GM23338 (cell line): Measurements from ENCODE around the gene THTPA. TPM values are rescaled to one million over a fixed set of nuclear protein-coding genes. Genes with fewer than 3 reads are reported as not detected.
"Not testable (repeated sequence)": the region's sequence is repeated elsewhere in the genome, so short reads cannot be mapped to it uniquely, and the experiment has no call there.

ENCODE experiments used
- ATAC-seq: fragments of 200-7000 bp; cut with Tn5 transposase; 3 replicates; pipeline ENCODE4 v1.9.1; 2020
- DNase-seq: peaks from one replicate; pipeline ENCODE4 v3.0.0-alpha.2; 2015; ENCODE audit warnings: low spot score
- H2AFZ ChIP-seq: fragments of 200-600 bp; sonication (generic); 2 replicates; pipeline ENCODE4 v1.8.0; 2016; ENCODE audit warnings: antibody characterized with exemption, mild to moderate bottlenecking, moderate library complexity
- H3F3A ChIP-seq: fragments of 200-600 bp; sonication (generic); replicated peaks from 2 replicates; pipeline ENCODE4 v1.8.0; 2017; ENCODE audit warnings: antibody characterized with exemption, mixed run types, low read depth
- H3K27ac ChIP-seq: fragments of 200-600 bp; sonication (generic); 2 replicates; pipeline ENCODE4 v1.6.1; 2016; ENCODE audit warnings: low read depth
- H3K27me3 ChIP-seq: fragments of 200-600 bp; sonication (generic); 2 replicates; pipeline ENCODE4 v1.8.0; 2016; ENCODE audit warnings: mild to moderate bottlenecking, mixed run types, moderate library complexity; ENCODE audit not compliant: insufficient read depth
- H3K36me3 ChIP-seq: fragments of 200-600 bp; sonication (generic); 2 replicates; pipeline ENCODE4 v1.8.0; 2016; ENCODE audit warnings: mild to moderate bottlenecking; ENCODE audit not compliant: insufficient read depth
- H3K4me1 ChIP-seq: fragments of 200-600 bp; sonication (generic); 2 replicates; pipeline ENCODE4 v1.8.0; 2016; ENCODE audit warnings: mild to moderate bottlenecking, moderate library complexity; ENCODE audit not compliant: insufficient read depth
- H3K4me2 ChIP-seq: fragments of 200-600 bp; sonication (generic); 2 replicates; pipeline ENCODE4 v1.7.1; 2017; ENCODE audit warnings: mixed run types
- H3K4me3 ChIP-seq: fragments of 200-600 bp; sonication (generic); 2 replicates; pipeline ENCODE4 v1.6.1; 2016; ENCODE audit warnings: mixed run types
- H3K79me2 ChIP-seq: fragments of 200-600 bp; sonication (generic); replicated peaks from 2 replicates; pipeline ENCODE4 v1.8.0; 2017; ENCODE audit warnings: mild to moderate bottlenecking; ENCODE audit not compliant: insufficient read depth
- H3K9me2 ChIP-seq: fragments of 200-600 bp; sonication (generic); 2 replicates; pipeline ENCODE4 v1.8.0; 2017; ENCODE audit not compliant: insufficient read depth
- H4K20me1 ChIP-seq: fragments of 200-600 bp; sonication (generic); replicated peaks from 2 replicates; pipeline ENCODE4 v1.8.0; 2017; ENCODE audit warnings: mild to moderate bottlenecking; ENCODE audit not compliant: insufficient read depth
- H3K27ac Mint-ChIP-seq: 2 replicates; pipeline ENCODE4 v1.8.0; 2020; ENCODE audit warnings: inconsistent platforms, mild to moderate bottlenecking, moderate library complexity, mixed read lengths
- H3K27me3 Mint-ChIP-seq: 3 replicates; pipeline ENCODE4 v1.8.0; 2022; ENCODE audit warnings: low read depth, mild to moderate bottlenecking, moderate library complexity, mixed read lengths, inconsistent platforms; ENCODE audit not compliant: insufficient read depth, poor library complexity
- H3K36me3 Mint-ChIP-seq: 3 replicates; pipeline ENCODE4 v1.8.0; 2021; ENCODE audit warnings: low read depth, mild to moderate bottlenecking, inconsistent platforms, moderate library complexity, mixed read lengths
- H3K4me1 Mint-ChIP-seq: 3 replicates; pipeline ENCODE4 v1.8.0; 2020; ENCODE audit warnings: mild to moderate bottlenecking, inconsistent platforms, mixed read lengths
- H3K4me3 Mint-ChIP-seq: 3 replicates; pipeline ENCODE4 v1.8.0; 2021; ENCODE audit warnings: moderate library complexity, mild to moderate bottlenecking, inconsistent platforms, mixed read lengths
- H3K9me3 Mint-ChIP-seq: 3 replicates; pipeline ENCODE4 v1.8.0; 2020; ENCODE audit warnings: moderate library complexity, mild to moderate bottlenecking, inconsistent platforms, mixed read lengths
- EZH2phosphoT487 ChIP-seq: fragments of 200-600 bp; sonication (generic); IDR thresholded peaks from one replicate; pipeline ENCODE4 v1.8.1; 2018; ENCODE audit warnings: antibody characterized with exemption; ENCODE audit not compliant: unreplicated experiment
- ZNF331 ChIP-seq: fragments of 250-450 bp; sonication (Bioruptor Pico); IDR thresholded peaks from 2 replicates; pipeline ENCODE4 v1.5.0; 2020; ENCODE audit warnings: low read depth, mild to moderate bottlenecking, moderate library complexity
- polyA plus RNA-seq: library from polyadenylated mRNA; unstranded; fragments of >200 nt; fragmentation: Nextera tagmentation; extraction: Ambion mirVana; gene quantifications from 2 replicates; pipeline ENCODE4 v1.2.1, GENCODE V29; 2016
- total RNA-seq: library from RNA; depleted of rRNA; stranded (reverse); fragments of >200 nt; shearing (Covaris generic); gene quantifications from 2 replicates; pipeline ENCODE4 v1.2.3, GENCODE V29; 2014
- TF ChIP-seq, protein P1 (sequence below): IDR thresholded peaks from one replicate; pipeline ENCODE4 v1.6.1; 2018; ENCODE audit warnings: antibody characterized with exemption; ENCODE audit not compliant: unreplicated experiment
- TF ChIP-seq, protein P2 (sequence below): IDR thresholded peaks from 2 replicates; pipeline ENCODE4 v1.6.1; 2016; ENCODE audit warnings: antibody characterized with exemption

Gene THTPA
- total and polyA plus RNA-seq, 2 experiments from 2014 or later: 8.6 to 21.3 TPM

DNA sequence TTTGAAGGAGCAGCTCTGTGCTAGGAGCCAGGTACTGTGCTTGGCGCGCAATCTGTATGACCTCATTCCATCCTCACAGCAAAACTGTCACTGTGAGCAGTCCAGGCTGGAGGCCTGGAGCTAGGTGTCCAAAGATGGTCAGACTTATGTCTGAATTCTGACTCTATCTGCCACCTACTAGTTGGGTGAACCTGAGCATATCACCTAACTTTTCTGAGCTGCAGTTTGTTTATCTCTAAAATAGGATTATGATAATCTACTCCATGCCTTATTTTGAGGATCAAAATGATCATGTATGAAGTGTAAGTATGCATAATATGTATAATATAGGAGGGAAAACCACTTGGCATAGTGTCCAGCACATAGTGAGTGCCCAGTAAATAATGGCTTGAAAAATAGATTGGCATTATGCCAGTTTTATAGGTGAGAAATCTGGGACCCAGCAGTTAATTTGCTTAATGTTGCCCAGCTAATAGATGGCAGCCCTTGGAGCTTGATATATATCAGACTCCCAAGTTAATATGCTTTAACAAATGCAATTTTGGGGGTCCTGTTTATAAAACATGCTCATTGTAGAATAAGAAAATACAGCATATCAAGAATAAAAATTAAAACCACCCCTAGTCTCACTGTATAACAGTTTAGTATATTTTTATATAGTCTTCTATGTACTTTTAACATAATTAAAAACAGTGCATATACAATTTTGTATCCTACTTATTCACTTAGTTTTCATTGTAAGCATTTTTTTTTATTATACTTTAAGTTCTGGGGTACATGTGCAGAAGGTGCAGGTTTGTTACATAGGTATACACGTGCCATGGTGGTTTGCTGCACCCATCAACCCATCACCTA is 27.1 kb downstream of the THTPA start (continued):
- TF ChIP-seq, protein P1, sequence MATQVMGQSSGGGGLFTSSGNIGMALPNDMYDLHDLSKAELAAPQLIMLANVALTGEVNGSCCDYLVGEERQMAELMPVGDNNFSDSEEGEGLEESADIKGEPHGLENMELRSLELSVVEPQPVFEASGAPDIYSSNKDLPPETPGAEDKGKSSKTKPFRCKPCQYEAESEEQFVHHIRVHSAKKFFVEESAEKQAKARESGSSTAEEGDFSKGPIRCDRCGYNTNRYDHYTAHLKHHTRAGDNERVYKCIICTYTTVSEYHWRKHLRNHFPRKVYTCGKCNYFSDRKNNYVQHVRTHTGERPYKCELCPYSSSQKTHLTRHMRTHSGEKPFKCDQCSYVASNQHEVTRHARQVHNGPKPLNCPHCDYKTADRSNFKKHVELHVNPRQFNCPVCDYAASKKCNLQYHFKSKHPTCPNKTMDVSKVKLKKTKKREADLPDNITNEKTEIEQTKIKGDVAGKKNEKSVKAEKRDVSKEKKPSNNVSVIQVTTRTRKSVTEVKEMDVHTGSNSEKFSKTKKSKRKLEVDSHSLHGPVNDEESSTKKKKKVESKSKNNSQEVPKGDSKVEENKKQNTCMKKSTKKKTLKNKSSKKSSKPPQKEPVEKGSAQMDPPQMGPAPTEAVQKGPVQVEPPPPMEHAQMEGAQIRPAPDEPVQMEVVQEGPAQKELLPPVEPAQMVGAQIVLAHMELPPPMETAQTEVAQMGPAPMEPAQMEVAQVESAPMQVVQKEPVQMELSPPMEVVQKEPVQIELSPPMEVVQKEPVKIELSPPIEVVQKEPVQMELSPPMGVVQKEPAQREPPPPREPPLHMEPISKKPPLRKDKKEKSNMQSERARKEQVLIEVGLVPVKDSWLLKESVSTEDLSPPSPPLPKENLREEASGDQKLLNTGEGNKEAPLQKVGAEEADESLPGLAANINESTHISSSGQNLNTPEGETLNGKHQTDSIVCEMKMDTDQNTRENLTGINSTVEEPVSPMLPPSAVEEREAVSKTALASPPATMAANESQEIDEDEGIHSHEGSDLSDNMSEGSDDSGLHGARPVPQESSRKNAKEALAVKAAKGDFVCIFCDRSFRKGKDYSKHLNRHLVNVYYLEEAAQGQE: no peak
- TF ChIP-seq EZH2phosphoT487 (no peak), ZNF331 (CRISPR knock-in tag) (no peak)
- TF ChIP-seq, protein P2, sequence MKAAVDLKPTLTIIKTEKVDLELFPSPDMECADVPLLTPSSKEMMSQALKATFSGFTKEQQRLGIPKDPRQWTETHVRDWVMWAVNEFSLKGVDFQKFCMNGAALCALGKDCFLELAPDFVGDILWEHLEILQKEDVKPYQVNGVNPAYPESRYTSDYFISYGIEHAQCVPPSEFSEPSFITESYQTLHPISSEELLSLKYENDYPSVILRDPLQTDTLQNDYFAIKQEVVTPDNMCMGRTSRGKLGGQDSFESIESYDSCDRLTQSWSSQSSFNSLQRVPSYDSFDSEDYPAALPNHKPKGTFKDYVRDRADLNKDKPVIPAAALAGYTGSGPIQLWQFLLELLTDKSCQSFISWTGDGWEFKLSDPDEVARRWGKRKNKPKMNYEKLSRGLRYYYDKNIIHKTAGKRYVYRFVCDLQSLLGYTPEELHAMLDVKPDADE: no peak

DNA sequence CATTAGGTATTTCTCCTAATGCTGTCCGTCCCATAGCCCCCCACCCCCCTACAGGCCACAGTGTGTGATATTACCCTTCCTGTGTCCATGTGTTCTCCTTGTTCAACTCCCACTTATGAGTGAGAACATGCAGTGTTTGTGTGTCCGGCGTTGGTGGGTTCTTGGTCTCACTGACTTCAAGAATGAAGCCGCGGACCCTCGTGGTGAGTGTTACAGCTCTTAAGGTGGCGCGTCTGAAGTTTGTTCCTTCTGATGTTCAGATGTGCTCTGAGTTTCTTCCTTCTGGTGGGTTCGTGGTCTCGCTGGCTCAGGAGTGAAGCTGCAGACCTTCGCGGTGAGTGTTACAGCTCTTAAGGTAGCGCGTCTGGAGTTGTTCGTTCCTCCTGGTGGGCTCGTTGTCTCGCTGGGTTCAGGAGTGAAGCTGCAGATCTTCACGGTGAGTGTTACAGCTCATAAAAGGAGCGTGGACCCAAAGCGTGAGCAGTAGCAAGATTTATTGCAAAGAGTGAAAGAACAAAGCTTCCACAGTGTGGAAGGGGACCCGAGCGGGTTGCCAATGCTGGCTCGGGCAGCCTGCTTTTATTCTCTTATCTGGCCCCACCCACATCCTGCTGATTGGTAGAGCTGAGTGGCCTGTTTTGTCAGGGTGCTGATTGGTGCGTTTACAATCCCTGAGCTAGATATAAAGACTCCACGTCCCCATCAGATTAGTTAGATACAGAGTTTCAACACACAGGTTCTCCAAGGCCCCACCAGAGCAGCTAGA is 27.9 kb downstream of the THTPA start:
- H3K4me1 Mint-ChIP-seq: peaks cover 13% of the 10 kb centered on the region
- ATAC-seq, H3K9me2 ChIP-seq, H3K27me3 ChIP-seq, H3K36me3 ChIP-seq, H3K27ac ChIP-seq, H3K36me3 Mint-ChIP-seq, H3K27ac Mint-ChIP-seq, DNase-seq, H3K4me2 ChIP-seq, H3F3A ChIP-seq, H4K20me1 ChIP-seq, H3K79me2 ChIP-seq, H3K4me3 Mint-ChIP-seq, H3K27me3 Mint-ChIP-seq, H3K4me3 ChIP-seq, H2AFZ ChIP-seq: not testable (repeated sequence)
- H3K9me3 Mint-ChIP-seq: peaks cover 17% of the 10 kb centered on the region; the same call in 2 of the 3 replicates
- peaks cover 10% of the 10 kb centered on the region for H3K4me1 ChIP-seq

DNA sequence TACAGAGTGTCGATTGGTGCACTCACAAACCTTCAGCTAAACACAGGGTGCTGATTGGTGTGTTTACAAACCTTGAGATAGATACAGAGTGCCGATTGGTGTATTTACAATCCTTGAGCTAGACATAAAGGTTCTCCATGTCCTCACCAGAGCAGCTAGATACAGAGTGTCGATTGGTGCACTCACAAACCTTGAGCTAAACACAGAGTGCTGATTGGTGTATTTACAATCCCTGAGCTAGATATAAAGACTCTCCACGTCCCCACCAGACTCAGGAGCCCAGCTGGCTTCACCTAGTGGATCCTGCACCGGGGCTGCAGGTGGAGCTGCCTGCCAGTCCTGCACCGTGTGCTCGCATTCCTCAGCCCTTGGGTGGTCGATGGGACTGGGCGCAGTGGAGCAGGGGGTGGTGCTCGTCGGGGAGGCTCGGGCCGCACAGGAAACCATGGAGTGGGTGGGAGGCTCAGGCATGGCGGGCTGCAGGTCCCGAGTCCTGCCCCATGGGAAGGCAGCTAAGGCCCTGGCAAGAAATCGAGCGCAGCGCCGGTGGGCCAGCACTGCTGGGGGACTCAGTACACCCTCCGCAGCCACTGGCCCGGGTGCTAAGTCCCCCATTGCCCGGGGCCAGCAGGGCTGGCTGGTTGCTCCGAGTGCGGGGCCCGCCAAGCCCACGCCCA is 28.6 kb downstream of the THTPA start:
- H3K4me1 ChIP-seq, H3K27me3 Mint-ChIP-seq, H3K36me3 Mint-ChIP-seq: not testable (repeated sequence)

More for the DNA sequence above, 28.6 kb downstream of the THTPA start:
- not testable (repeated sequence) for ATAC-seq, H3K36me3 ChIP-seq, H3K27me3 ChIP-seq, H3K27ac Mint-ChIP-seq, H3K4me2 ChIP-seq, H3F3A ChIP-seq, H3K9me2 ChIP-seq, H3K27ac ChIP-seq, H3K4me3 Mint-ChIP-seq, DNase-seq, H4K20me1 ChIP-seq, H3K79me2 ChIP-seq, H2AFZ ChIP-seq, H3K4me3 ChIP-seq
- H3K4me1 Mint-ChIP-seq: peaks cover 10% of the 10 kb centered on the region
- H3K9me3 Mint-ChIP-seq: peaks cover 17% of the 10 kb centered on the region; the same call in 2 of the 3 replicates
